Mucosa of stomach (tissue), 1 donor: ENCODE measurements around the gene KRTAP10-6.
"Not testable (repeated sequence)": the region's sequence is repeated elsewhere in the genome, so short reads cannot be mapped to it uniquely, and the experiment has no call there.

Source experiments
- H3K27me3 ChIP-seq: one replicate; pipeline ENCODE4 v1.7.0; 2013; ENCODE audit warnings: mild to moderate bottlenecking, low read length; ENCODE audit not compliant: control insufficient read depth, insufficient read depth
- H3K36me3 ChIP-seq: one replicate; pipeline ENCODE4 v1.7.0; 2013; ENCODE audit warnings: low read length; ENCODE audit not compliant: control insufficient read depth, insufficient read depth
- H3K4me1 ChIP-seq: one replicate; pipeline ENCODE4 v1.7.0; 2013; ENCODE audit warnings: mild to moderate bottlenecking, low read length; ENCODE audit not compliant: control insufficient read depth, insufficient read depth
- H3K4me3 ChIP-seq: one replicate; pipeline ENCODE4 v1.7.0; 2013; ENCODE audit warnings: low read length
- H3K9ac ChIP-seq: one replicate; pipeline ENCODE4 v1.7.0; 2013; ENCODE audit warnings: mild to moderate bottlenecking, low read length, moderate library complexity
- H3K9me3 ChIP-seq: one replicate; pipeline ENCODE4 v1.7.0; 2013; ENCODE audit warnings: mild to moderate bottlenecking, low read length, moderate library complexity; ENCODE audit not compliant: control insufficient read depth
- donor health status: Pancreatic carcinoma.

KRTAP10-6 gene

GRCh38 chr21:44593598-44594405, 1.5 kb upstream of the KRTAP10-6 start:
- Histone ChIP-seq H3K36me3 (no peaks in the 10 kb centered on the region), H3K4me1 (no peaks in the 10 kb centered on the region), H3K27me3 (peaks cover 11% of the 10 kb centered on the region), H3K9ac (no peak overlapping the region), H3K9me3 (no peaks in the 10 kb centered on the region), H3K4me3 (no peak overlapping the region)

- peaks cover 11% of the 10 kb centered on the region for H3K27me3 ChIP-seq
- H3K9me3 ChIP-seq, H3K36me3 ChIP-seq: not testable (repeated sequence)
Measured at GRCh38 chr21:44591801-44592130, 539 bp downstream of the KRTAP10-6 start.

GRCh38 chr21:44590897-44591800, 1.2 kb downstream of the KRTAP10-6 start:
- H3K9me3 ChIP-seq, H3K4me3 ChIP-seq, H3K9ac ChIP-seq, H3K4me1 ChIP-seq, H3K36me3 ChIP-seq: not testable (repeated sequence)
- H3K27me3 ChIP-seq: peaks cover 11% of the 10 kb centered on the region

More at GRCh38 chr21:44591801-44592130, 539 bp downstream of the KRTAP10-6 start:
- not testable (repeated sequence) for H3K4me3 ChIP-seq, H3K4me1 ChIP-seq, H3K9ac ChIP-seq

- Histone ChIP-seq H3K9ac (no peak overlapping the region), H3K4me1 (no peaks in the 10 kb centered on the region), H3K27me3 (peaks cover 11% of the 10 kb centered on the region), H3K4me3 (no peak overlapping the region), H3K9me3 (no peaks in the 10 kb centered on the region), H3K36me3 (no peaks in the 10 kb centered on the region)
Measured at GRCh38 chr21:44590311-44590721, 2.0 kb downstream of the KRTAP10-6 start.

GRCh38 chr21:44589586-44590305, 2.6 kb downstream of the KRTAP10-6 start:
- Histone ChIP-seq H3K4me1 (no peaks in the 10 kb centered on the region), H3K36me3 (no peaks in the 10 kb centered on the region), H3K27me3 (peaks cover 11% of the 10 kb centered on the region), H3K9me3 (no peaks in the 10 kb centered on the region), H3K4me3 (no peak overlapping the region), H3K9ac (no peak overlapping the region)

- H3K36me3 ChIP-seq: no peaks in the 10 kb centered on the region
- no peak overlapping the region for H3K4me3 ChIP-seq
- H3K4me1 ChIP-seq: no peaks in the 10 kb centered on the region
- H3K9me3 ChIP-seq: no peaks in the 10 kb centered on the region
- peaks cover 11% of the 10 kb centered on the region for H3K27me3 ChIP-seq
- H3K9ac ChIP-seq: no peak overlapping the region
Measured at GRCh38 chr21:44589094-44589493, 3.2 kb downstream of the KRTAP10-6 start.

GRCh38 chr21:44585892-44586291, 6.4 kb downstream of the KRTAP10-6 start:
- Histone ChIP-seq H3K27me3 (no peaks in the 10 kb centered on the region), H3K4me3 (no peak overlapping the region), H3K4me1 (no peaks in the 10 kb centered on the region), H3K36me3 (no peaks in the 10 kb centered on the region), H3K9me3 (no peaks in the 10 kb centered on the region), H3K9ac (no peak overlapping the region)

GRCh38 chr21:44583800-44584147, 8.5 kb downstream of the KRTAP10-6 start:
- Histone ChIP-seq H3K4me1 (no peaks in the 10 kb centered on the region), H3K9ac (no peak overlapping the region), H3K36me3 (no peaks in the 10 kb centered on the region), H3K27me3 (no peaks in the 10 kb centered on the region), H3K9me3 (no peaks in the 10 kb centered on the region), H3K4me3 (no peak overlapping the region)

GRCh38 chr21:44583089-44583799, 9.1 kb downstream of the KRTAP10-6 start:
- Histone ChIP-seq H3K4me1 (no peaks in the 10 kb centered on the region), H3K27me3 (no peaks in the 10 kb centered on the region), H3K9ac (no peak overlapping the region), H3K9me3 (no peaks in the 10 kb centered on the region), H3K4me3 (no peak overlapping the region), H3K36me3 (no peaks in the 10 kb centered on the region)

GRCh38 chr21:44582055-44582454, 10.2 kb downstream of the KRTAP10-6 start:
- Histone ChIP-seq H3K4me1 (no peaks in the 10 kb centered on the region), H3K36me3 (no peaks in the 10 kb centered on the region), H3K27me3 (no peaks in the 10 kb centered on the region), H3K9me3 (no peaks in the 10 kb centered on the region), H3K9ac (no peak overlapping the region), H3K4me3 (no peak overlapping the region)

- H3K9ac ChIP-seq: no peak overlapping the region
- H3K4me3 ChIP-seq: no peak overlapping the region
- no peaks in the 10 kb centered on the region for H3K36me3 ChIP-seq
- H3K27me3 ChIP-seq: no peaks in the 10 kb centered on the region
- H3K4me1 ChIP-seq: no peaks in the 10 kb centered on the region
- no peaks in the 10 kb centered on the region for H3K9me3 ChIP-seq
Measured at GRCh38 chr21:44581158-44581557, 11.1 kb downstream of the KRTAP10-6 start.
